Stimulated activated CD4-positive, alpha-beta T cell treated with anti-CD3 and anti-CD28 coated beads, TNF-alpha, amount 100 ng/mL, for 24 hours (primary cell): ENCODE results near the gene HELT.
"Not testable (repeated sequence)": the region's sequence is repeated elsewhere in the genome, so short reads cannot be mapped to it uniquely, and the experiment has no call there.

Source experiments
- DNase-seq, 3 experiments: peaks; one replicate each; pipeline ENCODE4 v3.0.0-alpha.2; 2020; ENCODE audit warnings: low read depth in 3 of 3

The HELT gene

GRCh38 chr4:185036019-185036418, 17.7 kb downstream of the HELT start:
- DNase-seq, result no peak

GRCh38 chr4:185036842-185037241, 18.6 kb downstream of the HELT start:
- DNase-seq, result no peak

GRCh38 chr4:185039508-185040273, 21.4 kb downstream of the HELT start:
- peak in 2 of 3 experiments; percentile 8 to 30 for DNase-seq

- no peak for DNase-seq
These were observed 22.2 kb downstream of the HELT start for GRCh38 chr4:185040523-185040922.

- not testable (repeated sequence) for DNase-seq
These were observed 32.0 kb downstream of the HELT start for GRCh38 chr4:185050286-185050685.

GRCh38 chr4:185051283-185051682, 33.0 kb downstream of the HELT start:
- DNase-seq, result not testable (repeated sequence)

GRCh38 chr4:185053746-185054145, 35.5 kb downstream of the HELT start:
- DNase-seq, result no peak

GRCh38 chr4:185054272-185054671, 36.0 kb downstream of the HELT start:
- no peak for DNase-seq

GRCh38 chr4:185054886-185055285, 36.6 kb downstream of the HELT start:
- DNase-seq, result no peak

GRCh38 chr4:185061610-185062009, 43.3 kb downstream of the HELT start:
- DNase-seq, result no peak

GRCh38 chr4:185062606-185063005, 44.3 kb downstream of the HELT start:
- DNase-seq, result no peak

GRCh38 chr4:185066179-185066578, 47.9 kb downstream of the HELT start:
- DNase-seq, result no peak

- no peak for DNase-seq
These were observed 50.5 kb downstream of the HELT start for GRCh38 chr4:185068837-185069236.
